ENCODE results near the gene SREBF1.
A peak's percentile ranks its signal among the peaks of the same experiment; 100 is the strongest.

The SREBF1 gene

DNA sequence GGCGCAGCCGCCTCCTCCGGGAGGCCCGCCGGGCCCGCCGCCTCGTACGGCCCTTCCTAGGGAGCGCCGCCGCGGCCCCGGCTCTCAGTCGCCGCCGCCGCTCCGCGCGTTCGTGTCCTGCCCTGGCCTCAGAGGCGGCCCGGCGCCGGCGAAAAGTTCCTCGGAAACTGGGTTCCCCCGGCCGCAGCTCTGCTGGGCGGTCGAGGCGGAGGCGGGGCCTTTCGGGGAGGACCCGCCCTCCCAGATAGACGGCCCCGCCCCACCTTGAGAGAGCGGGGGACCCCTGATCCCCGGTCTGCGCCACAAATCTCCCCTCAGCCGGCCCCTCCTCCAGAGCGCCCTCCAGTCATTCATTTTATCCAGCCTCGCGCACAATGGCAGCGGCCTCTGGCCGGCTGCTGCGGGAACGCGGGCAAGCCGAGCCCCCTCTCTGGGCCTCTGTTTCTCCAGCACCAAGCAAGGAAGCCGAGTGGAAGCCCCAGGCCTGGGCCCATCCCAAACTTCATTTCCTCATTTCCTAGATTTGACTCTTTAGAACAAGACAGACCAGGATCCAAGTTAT is at the start of gene SREBF1:
TSS of gene SREBF1 (minus strand) at position 169 of the 562 bp plus-strand sequence. CDS start 169 bp downstream, outside the sequence.
- peak; percentile 74 for DNase-seq (ENCODE audit: low spot score)

DNA sequence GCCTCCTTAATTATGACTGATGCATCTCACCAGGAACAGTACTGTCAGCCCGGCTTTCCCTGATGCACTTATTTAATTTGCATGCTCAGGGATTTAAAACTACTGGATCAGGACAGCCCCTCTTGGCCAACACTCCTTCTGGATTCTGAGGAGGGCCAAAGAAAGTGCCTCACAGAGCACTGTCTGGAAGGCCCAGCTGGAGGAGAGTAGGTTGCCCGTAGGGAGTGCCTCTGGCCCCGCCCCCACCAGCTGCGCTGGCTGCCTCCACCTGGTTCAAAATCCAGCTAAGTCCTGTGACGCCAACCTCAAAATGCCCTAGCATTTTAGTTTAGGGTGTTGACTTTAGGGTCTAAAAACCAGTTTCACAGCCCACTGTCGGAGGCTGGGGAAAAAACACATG is 49.4 kb upstream of the SREBF1 start:
- no peak for DNase-seq (ENCODE audit: low spot score)

DNA sequence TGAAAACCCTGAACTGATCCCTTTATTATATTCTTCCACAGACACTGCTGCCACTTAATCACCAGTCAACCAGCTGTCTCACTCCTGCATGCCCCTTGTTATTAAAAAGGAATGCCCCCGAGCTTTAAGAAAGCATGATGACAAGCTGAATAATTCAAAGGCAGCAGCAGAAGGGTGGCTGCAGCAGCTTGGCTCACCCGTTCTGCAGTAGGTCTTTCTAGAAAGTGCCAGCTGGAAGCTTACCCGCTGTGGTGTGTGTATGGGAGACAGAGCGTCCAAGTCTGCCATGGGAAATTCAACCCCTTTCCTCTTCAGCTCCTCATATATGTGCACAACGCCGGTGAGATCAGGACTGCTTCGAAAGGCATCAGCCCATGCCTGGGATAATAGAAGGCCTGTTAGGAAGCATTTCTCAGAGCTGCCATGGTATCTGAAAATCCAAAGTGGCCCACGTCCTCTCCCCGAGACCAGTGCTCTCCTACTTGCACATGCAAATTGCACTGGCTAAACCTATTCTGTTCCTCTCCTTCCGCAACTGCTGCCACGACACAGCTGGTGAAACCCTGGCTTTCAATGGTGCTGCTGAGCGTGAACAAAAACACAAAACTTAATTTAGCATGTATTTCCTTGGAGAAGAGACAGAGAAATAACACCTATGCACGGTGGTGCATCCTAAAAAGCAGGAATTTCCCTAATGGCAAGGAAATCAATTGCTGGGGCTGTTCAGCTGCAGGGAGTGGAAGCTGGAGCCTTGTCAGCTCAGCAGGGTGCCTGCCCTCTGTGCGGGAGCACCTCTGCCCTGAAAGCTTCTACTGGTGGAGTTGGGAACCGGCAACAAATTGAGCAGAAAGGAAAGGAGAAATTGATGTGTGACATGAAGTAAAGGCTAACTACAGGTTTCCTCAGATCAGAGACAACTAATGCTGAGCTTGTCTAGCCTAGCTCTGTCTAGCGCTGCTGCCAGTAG is 47.9 kb upstream of the SREBF1 start:
- DNase-seq (ENCODE audit: low spot score): no peak

DNA sequence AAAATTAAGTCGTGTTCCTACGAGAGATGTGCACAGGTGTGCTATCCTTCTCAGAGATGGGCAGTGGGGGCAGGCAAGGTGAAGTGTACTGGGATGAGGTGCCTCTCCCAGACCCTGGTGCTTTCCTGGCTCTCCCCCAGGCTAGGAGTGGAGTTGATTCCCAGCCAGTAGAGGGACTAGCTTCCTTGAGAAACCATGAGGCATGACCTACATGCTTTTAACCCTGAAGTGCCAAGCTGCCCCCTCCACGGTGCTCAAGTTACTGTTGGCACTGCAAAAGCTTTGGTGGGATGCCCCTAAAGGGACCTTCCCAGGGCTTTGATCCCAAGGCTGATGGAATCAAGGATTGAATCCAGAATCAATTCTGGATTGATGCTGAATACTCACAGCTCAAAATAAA is 47.0 kb upstream of the SREBF1 start:
- no peak for DNase-seq (ENCODE audit: low spot score)

DNA sequence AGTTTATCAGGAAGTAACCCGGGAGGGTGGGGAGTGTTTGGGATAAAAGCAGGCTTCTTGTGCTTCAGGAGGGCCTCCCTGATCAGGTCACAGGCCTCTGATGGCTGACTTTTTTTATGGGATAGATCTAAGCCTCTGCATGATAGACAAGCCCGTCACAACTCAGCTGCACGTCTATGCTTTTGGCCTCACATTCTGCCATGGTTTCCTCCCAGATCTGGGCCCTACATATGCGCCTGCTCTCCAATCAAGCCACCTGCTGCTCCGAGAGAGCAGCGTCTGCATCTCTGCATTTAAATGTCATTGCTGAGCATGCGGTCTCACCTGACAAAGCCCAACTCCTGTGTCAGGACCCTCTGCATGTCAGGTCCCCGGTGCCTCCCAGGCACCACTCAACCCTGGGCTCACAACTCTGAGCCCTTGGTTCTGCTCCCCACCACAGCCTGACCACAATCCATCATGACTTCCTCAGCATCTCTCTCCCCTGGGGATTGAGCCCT is 45.3 kb upstream of the SREBF1 start:
- no peak for DNase-seq (ENCODE audit: low spot score)

DNA sequence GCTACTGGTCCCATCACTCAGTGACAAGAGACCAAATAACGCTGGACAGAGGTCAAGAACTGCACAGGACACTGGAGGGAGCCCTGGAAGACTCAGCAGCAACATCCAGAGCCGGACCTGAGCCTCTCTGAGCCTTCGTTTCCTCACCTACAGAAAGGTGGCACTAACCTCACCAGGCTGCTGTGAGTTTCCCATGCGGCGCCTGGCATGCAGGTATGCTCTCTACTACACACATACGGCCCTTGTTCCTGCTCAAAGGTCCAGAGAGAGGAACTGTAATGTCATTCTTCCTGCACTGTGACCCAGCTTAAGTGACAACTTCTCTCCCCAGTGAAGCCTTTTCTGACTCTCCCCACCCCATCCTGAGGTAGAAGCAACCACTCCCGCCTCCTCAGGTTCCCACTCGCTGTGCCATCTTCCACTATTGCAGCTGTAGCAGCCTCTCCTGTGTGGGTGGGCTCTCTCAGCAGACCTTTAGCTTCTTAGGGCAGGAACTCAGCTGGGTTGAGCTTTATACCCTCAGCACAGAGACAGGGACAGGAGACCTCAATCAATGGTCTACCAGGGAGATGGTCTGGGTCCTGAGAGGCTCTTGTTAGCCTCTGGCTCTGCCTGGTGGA is 43.9 kb upstream of the SREBF1 start:
- DNase-seq (ENCODE audit: low spot score): no peak

DNA sequence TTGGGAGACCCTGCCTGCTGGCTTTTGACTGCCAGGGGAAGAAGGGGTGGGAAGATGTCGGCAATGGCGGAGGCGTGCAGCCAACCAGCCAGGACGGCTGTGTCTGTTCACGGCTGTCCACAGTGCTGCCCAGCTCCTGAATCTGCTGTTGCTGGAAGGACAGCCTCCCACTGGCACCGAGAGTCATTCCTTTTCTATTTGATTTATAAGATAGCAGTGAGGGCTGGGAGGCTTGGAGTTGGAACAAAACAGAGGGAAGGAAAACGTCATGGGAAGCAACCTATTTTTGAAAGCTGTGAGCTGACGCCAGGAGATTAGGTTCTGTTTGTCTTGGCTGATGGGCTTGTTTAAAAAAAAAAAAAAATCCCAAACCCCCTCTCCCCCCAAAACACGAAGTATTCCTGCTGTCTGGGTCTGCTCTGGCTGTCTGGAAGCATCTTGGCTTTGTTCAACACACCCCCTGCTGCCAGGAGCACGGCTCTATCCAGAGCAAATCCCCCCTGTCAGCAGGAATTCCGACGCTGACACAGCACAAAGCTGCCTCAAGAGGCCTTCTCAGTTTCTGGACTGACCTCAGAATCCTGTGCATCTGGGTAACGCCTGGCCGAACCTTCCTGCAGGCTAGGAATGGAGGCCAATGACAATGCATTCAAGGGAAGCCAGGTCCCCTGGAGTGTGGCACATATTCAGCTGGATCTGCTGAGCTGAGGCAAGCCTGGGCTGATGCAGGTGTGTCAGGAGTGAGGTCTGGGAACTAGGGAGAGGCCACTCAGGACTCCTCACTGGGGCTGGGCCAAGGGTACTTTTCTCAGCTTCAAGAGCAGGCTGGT is 41.0 kb upstream of the SREBF1 start:
- DNase-seq (ENCODE audit: low spot score): peak; percentile 59

DNA sequence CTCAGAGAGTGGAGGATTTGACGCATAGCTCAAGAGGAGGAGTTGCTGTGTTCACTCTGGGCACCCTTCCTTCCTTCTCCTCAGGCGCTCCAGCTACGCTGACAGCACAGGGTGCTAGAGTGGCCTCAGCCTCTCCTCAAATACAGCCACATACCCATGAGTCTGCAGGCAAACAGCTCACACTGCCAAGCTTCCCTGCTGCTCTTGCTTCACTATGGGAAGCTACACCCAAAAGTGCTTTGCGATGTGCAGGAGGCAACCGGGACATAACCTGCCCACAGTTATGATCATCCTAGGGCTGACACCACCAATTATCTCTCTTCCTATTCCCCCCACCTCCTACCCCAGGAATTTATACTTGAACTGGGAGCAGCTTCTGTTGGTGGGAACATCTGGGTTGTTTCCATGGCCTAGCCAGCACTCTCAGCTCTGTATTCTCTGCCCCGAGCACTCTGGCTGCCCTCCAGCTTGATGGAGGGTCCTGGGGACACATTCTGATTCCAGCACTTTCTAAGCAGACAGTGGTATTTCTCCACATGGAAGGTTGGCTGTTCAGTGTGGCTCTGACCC is 40.3 kb upstream of the SREBF1 start:
- no peak for DNase-seq (ENCODE audit: low spot score)

DNA sequence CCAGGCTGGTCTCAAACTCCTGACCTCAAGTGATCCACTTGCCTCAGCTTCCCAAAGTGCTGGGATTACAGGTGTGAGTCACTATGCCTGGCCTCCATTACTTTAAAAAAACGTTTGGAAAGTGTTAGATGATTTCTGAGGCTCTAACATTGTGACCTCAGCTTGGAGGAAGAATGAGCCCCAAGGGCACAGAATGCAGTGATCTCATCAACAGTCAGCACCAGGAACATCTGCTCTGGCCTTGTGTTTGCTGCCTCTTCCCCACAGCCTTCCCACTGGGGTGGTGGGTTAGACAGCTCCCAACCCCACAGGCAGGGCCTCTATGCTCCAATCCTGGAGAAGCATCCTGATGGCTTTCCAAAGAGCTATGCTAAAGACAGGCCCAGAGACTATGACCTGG is 37.7 kb upstream of the SREBF1 start:
- DNase-seq (ENCODE audit: low spot score): peak; percentile 38

DNA sequence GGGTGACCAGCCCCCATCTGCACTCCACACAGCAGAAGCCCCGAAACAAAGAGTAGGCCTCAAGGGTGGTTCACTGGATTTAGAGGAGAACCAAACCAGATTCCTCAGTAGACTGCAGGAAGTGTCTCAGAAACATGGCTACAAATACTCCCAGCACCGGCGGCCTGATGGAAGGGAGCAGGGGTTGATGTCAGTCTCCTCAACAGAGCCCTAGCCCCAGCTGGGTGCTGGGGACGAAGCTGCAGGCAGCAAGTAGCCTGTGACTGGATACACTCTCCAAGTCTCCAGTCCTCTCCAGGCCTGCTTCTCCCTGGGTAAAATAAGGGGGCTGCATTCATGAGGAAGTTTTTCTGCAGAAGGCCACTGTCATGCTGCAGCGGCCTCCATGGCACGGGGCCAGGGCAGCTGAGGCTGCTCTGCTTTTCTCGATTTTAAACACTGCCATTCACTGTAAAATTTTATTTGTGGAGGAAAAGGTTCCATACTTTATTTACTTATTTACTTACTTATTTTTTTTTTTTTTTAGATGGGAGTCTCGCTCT is 36.7 kb upstream of the SREBF1 start:
- DNase-seq (ENCODE audit: low spot score): no peak

DNA sequence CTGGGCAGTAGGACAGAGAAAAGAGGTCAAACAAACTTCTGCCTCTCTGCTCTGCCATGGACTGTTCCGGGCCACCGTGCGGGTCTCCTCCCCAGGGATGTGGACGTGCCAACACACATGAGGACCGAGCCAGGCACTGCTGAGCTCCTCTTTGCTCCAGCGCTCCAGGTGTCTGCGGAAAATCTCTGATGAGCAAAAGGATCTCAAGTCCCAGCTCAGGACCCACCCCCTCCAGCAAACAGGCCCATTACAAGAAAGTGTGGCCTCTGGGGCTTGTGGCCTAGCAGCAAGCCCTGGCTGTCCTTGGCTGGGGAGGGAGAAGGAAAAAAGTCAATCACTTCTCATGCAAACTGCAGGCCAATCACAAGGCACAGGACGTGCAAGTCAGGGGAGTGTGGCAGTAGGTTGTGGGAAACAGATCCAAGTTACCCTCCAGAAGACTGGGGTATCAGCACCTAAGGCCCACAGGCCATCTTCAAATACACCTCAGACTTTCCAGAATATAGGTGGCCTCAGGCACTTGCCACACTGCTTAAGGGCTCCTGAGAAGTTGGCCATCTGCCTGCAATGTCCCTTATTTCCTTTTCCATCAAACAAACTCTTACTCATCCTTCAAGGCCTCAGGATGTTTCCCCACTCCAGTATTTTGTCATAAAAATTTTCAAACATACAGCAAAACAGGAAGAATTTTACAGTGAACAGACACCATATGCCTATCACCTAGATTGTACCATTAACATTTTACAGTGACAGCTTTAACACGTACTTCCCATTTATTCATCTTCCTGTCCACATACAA is 36.0 kb upstream of the SREBF1 start:
- DNase-seq (ENCODE audit: low spot score): no peak

DNA sequence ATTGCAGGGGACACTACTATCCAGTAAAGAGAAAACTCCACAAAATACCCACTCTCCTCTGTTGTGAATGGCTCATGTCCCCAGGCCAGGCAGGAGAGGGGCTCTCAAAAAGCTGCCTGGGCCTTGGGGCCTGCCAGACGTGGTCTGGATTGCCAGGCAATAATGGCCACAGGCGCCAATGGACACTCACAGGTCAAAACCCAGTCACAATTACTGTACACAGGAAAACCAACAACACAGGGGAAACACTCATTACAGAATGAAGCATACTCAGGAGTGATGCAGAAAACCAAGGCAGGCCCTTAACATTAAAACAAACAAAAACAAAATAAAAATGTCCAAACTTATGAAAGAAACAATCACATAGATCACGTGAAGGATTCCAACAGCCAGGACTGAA is 35.1 kb upstream of the SREBF1 start:
- DNase-seq (ENCODE audit: low spot score): no peak

DNA sequence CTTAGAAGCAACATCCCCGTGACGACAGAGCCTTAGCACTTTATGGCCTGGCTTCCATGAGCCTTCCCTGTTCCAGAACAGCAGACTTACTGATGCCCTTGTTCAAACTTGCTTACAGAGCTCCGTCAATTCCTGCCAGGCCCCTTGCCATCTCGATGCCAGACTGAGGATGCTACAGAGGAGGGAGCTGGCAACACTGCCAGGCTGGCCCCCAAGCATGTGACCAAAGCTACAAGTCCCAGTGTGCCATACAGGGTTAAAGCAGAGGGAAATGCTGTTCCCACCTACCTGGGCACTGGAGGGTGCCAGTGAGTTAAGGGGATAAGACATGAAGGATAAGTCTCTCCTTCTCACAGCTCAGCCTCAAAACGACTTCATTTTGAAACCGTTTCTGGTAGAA is 33.5 kb upstream of the SREBF1 start:
- DNase-seq (ENCODE audit: low spot score): no peak

DNA sequence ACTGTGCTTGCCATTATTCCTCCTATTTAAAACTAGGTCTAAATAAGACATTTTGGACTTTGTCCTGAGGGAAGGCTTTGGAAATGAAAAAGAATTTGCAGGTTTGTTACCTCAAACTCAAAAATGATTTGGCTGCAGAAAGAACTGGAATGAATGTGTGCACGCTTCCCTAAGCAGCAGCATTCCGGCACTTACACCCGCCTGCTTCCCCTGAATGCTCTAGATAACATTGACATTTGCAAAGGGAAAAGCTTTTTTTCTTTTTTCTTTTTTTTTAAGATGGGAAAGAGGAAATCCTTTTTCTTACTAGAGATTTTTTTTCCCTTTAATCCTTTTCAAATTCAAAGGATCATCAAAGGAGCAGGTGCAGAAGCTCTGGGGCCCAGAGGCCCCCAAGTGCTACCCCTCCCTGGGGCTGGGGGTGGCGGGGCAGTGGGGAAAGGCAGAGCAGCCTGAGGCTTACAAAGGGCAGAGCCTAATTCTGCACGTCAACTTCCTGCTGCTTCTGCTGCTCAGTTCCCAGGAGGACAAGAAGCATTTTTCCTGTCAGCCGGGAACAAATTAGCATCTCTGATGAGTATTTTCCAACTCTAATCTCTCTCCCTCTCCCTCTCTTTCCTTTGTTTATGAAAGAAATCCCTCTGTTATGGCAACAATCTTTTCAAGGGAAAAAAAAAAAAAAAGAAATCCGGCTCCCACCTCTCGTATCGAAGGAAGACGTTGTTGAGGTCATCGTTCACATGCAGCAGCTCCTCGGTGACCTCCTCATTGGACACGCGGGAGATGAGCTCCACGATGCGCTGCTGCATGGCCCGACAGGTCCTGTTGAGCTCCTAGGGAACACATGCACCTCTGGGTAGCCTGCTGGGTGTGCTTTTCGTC is 32.1 kb upstream of the SREBF1 start:
- DNase-seq (ENCODE audit: low spot score): peak; percentile 51

DNA sequence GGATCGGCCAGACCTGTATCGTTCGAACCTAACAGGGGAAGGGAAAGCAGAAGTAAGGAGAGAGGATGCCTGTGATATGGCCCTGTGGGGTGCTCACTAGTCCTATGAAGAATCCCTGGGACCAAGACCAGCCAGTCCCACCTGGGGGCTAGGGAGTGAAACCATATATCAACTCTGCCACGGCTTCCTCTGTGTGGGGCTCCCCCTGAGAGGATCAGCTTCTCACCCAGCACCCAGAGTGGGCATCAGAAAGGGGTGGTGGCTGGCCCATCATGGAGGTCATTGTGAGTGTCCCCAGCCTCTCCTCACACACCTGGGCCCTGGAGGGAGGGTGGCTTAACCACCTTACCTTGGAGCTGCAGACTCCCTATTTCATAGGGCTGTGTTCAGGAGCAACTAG is 30.1 kb upstream of the SREBF1 start:
- DNase-seq (ENCODE audit: low spot score): no peak

DNA sequence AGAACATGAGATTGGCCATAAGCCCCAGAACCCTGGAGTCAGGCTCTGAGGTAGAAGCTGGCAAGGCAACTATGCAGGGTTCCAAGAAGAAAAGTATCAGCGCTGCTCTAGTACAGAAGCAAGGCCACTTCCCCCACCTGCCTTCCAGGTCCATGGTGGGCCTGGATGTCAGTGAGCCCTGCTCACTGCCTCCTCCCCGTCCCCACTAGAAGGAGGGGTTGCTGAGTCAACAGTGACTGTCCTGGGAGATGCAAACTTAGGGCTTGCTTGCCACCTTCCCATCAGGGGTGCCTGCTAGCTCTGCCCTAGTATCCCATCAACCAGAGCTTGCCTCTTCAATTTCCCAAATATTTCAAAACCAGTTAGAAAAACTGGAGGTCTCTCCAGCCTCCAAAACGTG is 29.6 kb upstream of the SREBF1 start:
- DNase-seq (ENCODE audit: low spot score): no peak

DNA sequence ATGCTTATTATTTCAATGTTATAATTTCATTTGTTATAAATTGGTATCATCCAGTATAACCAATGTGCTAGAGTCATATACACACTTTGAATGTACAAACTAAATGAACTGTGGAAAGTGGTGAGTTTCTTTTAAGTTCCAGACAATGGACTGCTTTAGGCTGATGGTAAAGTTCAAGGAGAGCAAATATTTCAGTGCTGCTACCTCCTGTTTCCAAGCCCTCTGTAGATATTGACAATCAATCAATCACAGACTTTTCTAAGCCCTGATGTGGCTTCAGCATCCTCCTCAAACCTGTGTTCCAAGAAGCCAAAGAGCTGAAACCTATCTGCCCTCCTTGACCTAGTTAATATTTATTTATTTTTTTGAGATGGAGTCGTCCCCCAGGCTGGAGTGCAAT is 28.2 kb upstream of the SREBF1 start:
- no peak for DNase-seq (ENCODE audit: low spot score)

DNA sequence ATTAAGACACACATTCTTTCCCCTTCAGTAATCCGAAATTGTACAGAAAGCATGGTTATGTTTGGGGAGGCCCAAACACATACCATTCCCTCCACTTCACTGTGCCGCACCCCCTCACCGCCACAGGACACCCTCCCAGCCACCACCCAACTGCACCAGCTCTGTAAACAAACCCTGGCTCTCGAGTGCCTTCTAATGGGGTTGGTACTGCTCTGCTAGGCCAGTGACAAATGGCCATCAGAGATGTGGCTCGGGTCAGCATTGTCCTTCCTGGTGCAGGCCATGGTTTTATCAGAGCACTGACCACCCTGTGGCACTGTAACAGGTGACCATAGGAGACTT is 24.0 kb upstream of the SREBF1 start:
- no peak for DNase-seq (ENCODE audit: low spot score)

DNA sequence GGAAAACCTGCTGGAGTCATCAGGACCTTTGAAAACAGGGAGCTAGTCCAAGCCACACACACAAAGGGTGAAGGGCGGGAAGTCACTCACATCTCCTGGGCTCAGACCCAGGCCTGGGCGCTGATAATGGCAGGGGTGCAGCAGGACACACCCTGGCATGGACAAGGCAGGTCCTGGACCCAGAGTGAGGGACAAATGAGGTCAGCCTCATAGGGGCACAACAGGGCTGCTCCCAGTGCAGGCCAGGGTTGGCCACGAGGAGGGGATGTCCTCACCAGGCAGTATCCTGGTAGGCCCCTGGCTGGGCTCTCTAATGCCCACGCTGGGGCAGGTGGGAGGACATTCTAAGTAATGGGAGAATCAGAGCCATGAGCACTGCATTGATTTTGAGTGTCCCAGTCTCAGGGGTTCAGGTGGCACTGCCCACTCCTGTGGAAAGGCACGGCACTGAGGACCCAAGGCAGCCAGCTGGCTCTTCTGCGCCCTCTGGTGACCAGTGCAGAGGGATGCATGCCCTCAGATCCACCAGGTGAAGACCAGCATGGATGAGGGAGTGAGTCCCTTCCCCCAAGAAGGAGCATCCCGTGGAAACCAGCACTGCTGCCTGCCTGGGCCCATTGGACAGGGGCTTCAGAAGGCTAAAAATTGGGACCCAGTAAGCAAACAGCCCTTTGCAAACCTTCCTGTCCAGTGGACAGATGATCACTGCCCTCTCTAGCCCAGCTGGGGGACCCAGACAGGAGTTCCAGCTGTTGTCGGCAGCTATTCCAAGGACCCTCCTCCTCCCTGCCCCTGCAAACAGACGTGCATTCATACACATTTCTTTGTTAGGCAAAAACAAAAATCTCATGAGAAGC is 23.4 kb upstream of the SREBF1 start:
- peak; percentile 84 for DNase-seq (ENCODE audit: low spot score)

Data from hepatic stellate cell (primary cell).